PC-3 (cell line): ENCODE results near the gene CD48. TPM values are rescaled to one million over a fixed set of nuclear protein-coding genes. Genes with fewer than 3 reads are reported as not detected.

ENCODE experiments used
- ATAC-seq: fragments of 200-7000 bp; cut with Tn5 transposase; 2 replicates; pipeline ENCODE4 v1.9.1; 2020; ENCODE audit warnings: mild to moderate bottlenecking, moderate library complexity
- BruUV-seq: library from RNA; stranded (reverse); fragments of 400-500 nt; replicated peaks from 2 replicates; lab custom pipeline; 2021; lab: Mats Ljungman, UMichigan
- CTCF ChIA-PET: fragments of 300-600 bp; sonication (Branson Sonifier 250); formaldehyde crosslinking; loops from one replicate; lab custom pipeline; 2022; ENCODE audit warnings: antibody characterized with exemption; lab: Charles Lee
- POLR2A ChIA-PET: fragments of 300-600 bp; sonication (Branson Sonifier 250); formaldehyde crosslinking; loops from one replicate; lab custom pipeline; 2022; ENCODE audit warnings: antibody characterized with exemption; ENCODE audit not compliant: unreplicated experiment; lab: Charles Lee
- DNase-seq: peaks from one replicate; pipeline ENCODE4 v3.0.0-alpha.2; 2015
- H2AFZ ChIP-seq: fragments of 300-600 bp; sonication (generic); 2 replicates; pipeline ENCODE4 v1.6.0; 2016; ENCODE audit warnings: antibody characterized with exemption, low read length
- H3F3A ChIP-seq: fragments of 300-600 bp; sonication (generic); one replicate; pipeline ENCODE4 v1.6.0; 2017; ENCODE audit warnings: antibody characterized with exemption, low read length, control low read depth, mild to moderate bottlenecking; ENCODE audit not compliant: unreplicated experiment
- H3K27ac ChIP-seq: fragments of 300-600 bp; sonication (generic); 2 replicates; pipeline ENCODE4 v1.5.1; 2016; ENCODE audit warnings: mild to moderate bottlenecking, low read length
- H3K27me3 ChIP-seq: fragments of 300-600 bp; sonication (generic); 2 replicates; pipeline ENCODE4 v1.6.1; 2016; ENCODE audit warnings: low read length, mixed read lengths
- H3K36me3 ChIP-seq: fragments of 300-600 bp; sonication (generic); 2 replicates; pipeline ENCODE4 v1.6.1; 2016; ENCODE audit warnings: low read depth, mixed run types, low read length, mixed read lengths
- H3K4me1 ChIP-seq: fragments of 300-600 bp; sonication (generic); 2 replicates; pipeline ENCODE4 v1.5.1; 2016; ENCODE audit warnings: low read length; ENCODE audit not compliant: insufficient read depth
- H3K4me2 ChIP-seq: fragments of 300-600 bp; sonication (generic); 2 replicates; pipeline ENCODE4 v1.6.0; 2016; ENCODE audit warnings: low read length
- H3K4me3 ChIP-seq: fragments of 300-600 bp; sonication (generic); 2 replicates; pipeline ENCODE4 v1.5.1; 2016; ENCODE audit warnings: mild to moderate bottlenecking, low read length, mixed read lengths
- H3K79me2 ChIP-seq: fragments of 300-600 bp; sonication (generic); 2 replicates; pipeline ENCODE4 v1.6.1; 2017; ENCODE audit warnings: low read length, mixed read lengths
- H3K9ac ChIP-seq: fragments of 300-600 bp; sonication (generic); 2 replicates; pipeline ENCODE4 v1.6.0; 2016; ENCODE audit warnings: mild to moderate bottlenecking, low read length
- H3K9me2 ChIP-seq: fragments of 300-600 bp; sonication (generic); replicated peaks from 2 replicates; pipeline ENCODE4 v1.6.1; 2016; ENCODE audit warnings: mixed run types, low read length, mixed read lengths
- H3K9me3 ChIP-seq: fragments of 300-600 bp; sonication (generic); 2 replicates; pipeline ENCODE4 v1.6.1; 2016; ENCODE audit warnings: low read length, mixed read lengths
- H4K20me1 ChIP-seq: fragments of 300-600 bp; sonication (generic); 2 replicates; pipeline ENCODE4 v1.6.1; 2016; ENCODE audit warnings: low read length, mixed read lengths
- CTCF ChIP-seq: fragments of 300-600 bp; sonication (generic); conservative IDR thresholded peaks from 2 replicates; pipeline ENCODE4 v1.5.1; 2017; ENCODE audit warnings: antibody characterized with exemption, low read depth, mild to moderate bottlenecking, low read length
- EZH2 ChIP-seq: fragments of 300-600 bp; sonication (generic); IDR thresholded peaks from one replicate; pipeline ENCODE4 v1.6.1; 2017; ENCODE audit warnings: antibody characterized with exemption, mild to moderate bottlenecking, low read length; ENCODE audit not compliant: unreplicated experiment
- EZH2phosphoT487 ChIP-seq: fragments of 300-600 bp; sonication (generic); IDR thresholded peaks from 2 replicates; pipeline ENCODE4 v1.6.1; 2018; ENCODE audit warnings: mild to moderate bottlenecking, antibody characterized with exemption, low read length, borderline replicate concordance
- intact Hi-C: fragments of 100-400 bp; cut with micrococcal nuclease; formaldehyde crosslinking; loops from 2 replicates; pipeline ENCODE4 v1.9.0; 2023
- total RNA-seq: library from RNA; depleted of rRNA; stranded (reverse); fragments of >200 nt; gene quantifications from 2 replicates; pipeline ENCODE4 v1.2.3, GENCODE V29; 2014

The CD48 gene
- total RNA-seq, 1 experiment from 2014 or later, result not detected

DNA sequence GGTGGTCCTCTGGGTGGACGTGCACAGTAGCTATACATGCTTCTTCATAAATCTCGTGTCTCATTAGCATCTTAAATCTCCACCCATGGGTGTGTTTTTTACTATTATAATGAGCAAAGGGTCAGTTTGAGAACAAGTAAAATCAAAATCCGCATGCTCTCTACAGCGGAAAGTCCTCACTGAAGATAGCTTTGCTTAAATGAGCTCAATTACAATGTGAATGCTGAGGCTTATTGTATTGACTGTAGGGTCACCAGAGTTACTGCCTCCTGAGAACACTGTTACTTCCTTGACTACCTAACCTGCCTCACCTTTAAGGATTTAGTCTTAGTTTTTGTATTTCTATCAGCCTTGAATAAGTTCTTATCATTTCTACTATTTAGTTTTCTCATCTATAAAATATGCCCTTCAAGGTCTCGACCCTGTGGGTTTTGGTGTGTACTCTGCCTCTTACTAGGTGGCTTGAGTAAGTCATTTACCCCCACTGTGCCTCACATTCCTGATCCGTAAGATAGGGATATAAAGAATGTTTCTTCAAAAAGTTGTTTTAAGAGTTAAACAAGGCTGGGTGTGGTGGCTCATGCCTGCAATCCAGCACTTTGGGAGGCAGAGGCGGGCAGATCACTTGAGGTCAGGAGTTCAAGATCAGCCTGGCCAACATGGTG is 35.3 kb upstream of the CD48 start:
- DNase-seq (peak; percentile 56), ATAC-seq (no peak)
- no TSS peak for BruUV-seq
- H3K9me3 ChIP-seq, result no peaks in the 10 kb centered on the region
- H3K9me2 ChIP-seq, result no peaks in the 10 kb centered on the region
- no peaks in the 10 kb centered on the region for H4K20me1 ChIP-seq
- H3K4me2 ChIP-seq, result no peak overlapping the region
- no peak overlapping the region for H3K9ac ChIP-seq
- TF ChIP-seq CTCF, result no peak
- TF ChIP-seq EZH2phosphoT487, result no peak
- TF ChIP-seq EZH2, result no peak
- no peaks in the 10 kb centered on the region for H3K36me3 ChIP-seq
- H3K4me1 ChIP-seq, result peaks cover 23% of the 10 kb centered on the region
- no peaks in the 10 kb centered on the region for H3K79me2 ChIP-seq
- ChIA-PET POLR2A (interaction anchor here (0.7 kb wide), 1 partner anchor 693 kb away, joined by 4 read pairs; no protein-coding TSS in a partner anchor), CTCF (no interaction called here)
- intact Hi-C loops, result no loop called here
- no peak overlapping the region for H3K27ac ChIP-seq
- peaks cover 14% of the 10 kb centered on the region; the same call in 1 of the 2 replicates for H3K27me3 ChIP-seq
- H2AFZ ChIP-seq, result no peak overlapping the region
- no peaks in the 10 kb centered on the region for H3F3A ChIP-seq
- no peak overlapping the region for H3K4me3 ChIP-seq

DNA sequence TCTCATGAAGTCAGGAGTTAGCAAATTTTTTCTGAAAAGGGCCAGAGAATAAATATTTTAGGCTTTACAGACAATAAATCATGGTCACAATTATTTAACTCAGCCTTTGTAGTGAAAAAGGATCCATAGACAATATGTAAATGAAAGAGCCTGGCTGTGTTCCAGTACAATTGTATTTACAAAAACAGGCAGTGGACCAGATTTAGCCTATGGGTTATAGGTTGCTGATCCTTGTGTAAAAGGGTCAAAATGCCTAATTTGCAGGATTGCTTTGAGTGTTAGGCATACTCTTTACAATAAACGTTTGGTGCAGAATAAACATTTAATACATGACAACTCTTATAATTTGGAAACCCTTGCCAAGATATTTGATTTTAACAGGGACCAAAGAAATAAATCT is 33.9 kb upstream of the CD48 start:
- intact Hi-C loops, result no loop called here
- H3K27ac ChIP-seq, result no peak overlapping the region
- no peak for DNase-seq
- BruUV-seq, result no TSS peak
- H3K4me2 ChIP-seq, result no peak overlapping the region
- H3K4me1 ChIP-seq, result peaks cover 23% of the 10 kb centered on the region
- H3K4me3 ChIP-seq, result no peak overlapping the region
- H4K20me1 ChIP-seq, result no peaks in the 10 kb centered on the region
- no peaks in the 10 kb centered on the region for H3K9me3 ChIP-seq
- ATAC-seq, result no peak
- H3K27me3 ChIP-seq, result 0 out of 2 replicates have a peak, but pooled peaks cover 2% of the 10 kb centered on the region
- no peak overlapping the region for H3K9ac ChIP-seq
- no peaks in the 10 kb centered on the region for H3K79me2 ChIP-seq
- no peaks in the 10 kb centered on the region for H3K9me2 ChIP-seq
- CTCF ChIA-PET, result interaction anchor here (0.7 kb wide), 1 partner anchor 245 kb away, joined by 4 read pairs; no protein-coding TSS in a partner anchor
- no peak for TF ChIP-seq EZH2phosphoT487
- no peak for TF ChIP-seq EZH2
- TF ChIP-seq CTCF, result no peak
- no peaks in the 10 kb centered on the region for H3K36me3 ChIP-seq
- H3F3A ChIP-seq, result no peaks in the 10 kb centered on the region
- POLR2A ChIA-PET, result no interaction called here
- no peak overlapping the region for H2AFZ ChIP-seq

- H3K4me1 ChIP-seq, result peaks cover 23% of the 10 kb centered on the region
- no peaks in the 10 kb centered on the region for H4K20me1 ChIP-seq
- no peak overlapping the region for H2AFZ ChIP-seq
- H3K9ac ChIP-seq, result no peak overlapping the region
- H3F3A ChIP-seq, result no peaks in the 10 kb centered on the region
- H3K27me3 ChIP-seq, result no peaks in the 10 kb centered on the region
- ChIA-PET POLR2A (no interaction called here), CTCF (interaction anchor here (0.7 kb wide), 1 partner anchor 245 kb away, joined by 4 read pairs; no protein-coding TSS in a partner anchor)
- ATAC-seq, result no peak
- no peak overlapping the region for H3K27ac ChIP-seq
- BruUV-seq, result no TSS peak
- TF ChIP-seq CTCF, result no peak
- TF ChIP-seq EZH2, result no peak
- no peak for TF ChIP-seq EZH2phosphoT487
- intact Hi-C loops, result no loop called here
- H3K4me3 ChIP-seq, result no peak overlapping the region
- H3K4me2 ChIP-seq, result no peak overlapping the region
- no peaks in the 10 kb centered on the region for H3K79me2 ChIP-seq
- no peaks in the 10 kb centered on the region for H3K36me3 ChIP-seq
- no peaks in the 10 kb centered on the region for H3K9me2 ChIP-seq
- no peak for DNase-seq
- no peaks in the 10 kb centered on the region for H3K9me3 ChIP-seq
Observed at GRCh38 chr1:160744852-160745520, 33.4 kb upstream of the CD48 start.
